ENCODE data around the gene ASIC3. TPM values are rescaled to one million over a fixed set of nuclear protein-coding genes. Genes with fewer than 3 reads are reported as not detected.
A peak's percentile ranks its signal among the peaks of the same experiment; 100 is the strongest.

The ASIC3 gene
- total and polyA plus RNA-seq, 2 of the 8 experiments (the other 6 are each of a cell fraction or from before 2014, with no cell fraction given) = 1.6 to 1.9 TPM

- WGBS, 2 experiments (ENCODE audit: extremely low coverage in 1 of 2, insufficient coverage in 1 of 2, insufficient read length in 1 of 2, insufficient replicate concordance in 2 of 2, low coverage in 1 of 2, low lambda C conversion rate in 2 of 2, missing lambda C conversion rate in 1 of 2) = 3% methylated on average over 18 of the region's 56 CpGs; no CpG with 5 or more reads in 1 of the 2 experiments
- Histone ChIP-seq H2BK20ac (ENCODE audit: low read length) (no peak overlapping the region), H4K20me1 (replicated peaks in 1 of 2; ENCODE audit: control insufficient read depth in 1 of 2, insufficient read depth in 2 of 2, low read length in 2 of 2) (peaks cover 27 to 37% of the 10 kb centered on the region in 2 experiments), H4K5ac (ENCODE audit: insufficient read length, low read depth, low read length) (no peak overlapping the region), H2BK5ac (ENCODE audit: low read depth, low read length) (no peak overlapping the region), H3K36me3 (ENCODE audit: control insufficient read depth in 2 of 4, insufficient read depth in 4 of 4, low read length in 3 of 4) (no peaks in the 10 kb centered on the region), H3K4me2 (ENCODE audit: insufficient read depth in 1 of 2, low read depth in 2 of 2, low read length in 2 of 2) (peak overlapping the region; percentile 73 to 83), H3K4me1 (replicated peaks in 1 of 4; ENCODE audit: control insufficient read depth in 3 of 4, insufficient read depth in 4 of 4, low read length in 3 of 4) (peaks cover 6 to 45% (median 29%) of the 10 kb centered on the region in 4 experiments), H3K23ac (ENCODE audit: insufficient read length) (no peak overlapping the region), H3K56ac (replicated peaks; ENCODE audit: insufficient read length, low read depth, low read length) (no peak overlapping the region), H2BK12ac (ENCODE audit: low read depth, low read length) (no peak overlapping the region), H2AFZ (ENCODE audit: low read length) (no peak overlapping the region), H4K91ac (replicated peaks; ENCODE audit: insufficient read length, low read length) (peak overlapping the region; percentile 71), H3K9ac (replicated peaks in 1 of 4; ENCODE audit: extremely low read depth in 1 of 4, low read depth in 3 of 4, low read length in 3 of 4) (peak overlapping the region; percentile 35 to 67 (median 53); a peak in 5 of 7 replicates), H3K27me3 (replicated peaks in 1 of 4; ENCODE audit: control insufficient read depth in 3 of 4, extremely low read depth in 1 of 4, insufficient read depth in 3 of 4, low read length in 3 of 4) (peaks cover 0 to 28% (median 14%) of the 10 kb centered on the region in 4 experiments; a peak in 6 of 7 replicates), H3K79me1 (ENCODE audit: low read depth, low read length) (peaks cover 5% of the 10 kb centered on the region), H3K23me2 (ENCODE audit: low read depth, low read length) (peaks cover 25% of the 10 kb centered on the region), H3K9me3 (ENCODE audit: insufficient read depth in 2 of 2, low read depth in 1 of 2, low read length in 1 of 2) (no peaks in the 10 kb centered on the region), H3K4ac (replicated peaks; ENCODE audit: insufficient read length, low read depth, low read length) (peak overlapping the region; percentile 62), H3K4me3 (ENCODE audit: extremely low read depth in 1 of 4, insufficient read depth in 2 of 4, low read depth in 3 of 4, low read length in 4 of 4) (peak overlapping the region; percentile 58 to 75 (median 66)), H2BK15ac (ENCODE audit: low read length) (no peak overlapping the region), H3K79me2 (ENCODE audit: control insufficient read depth in 1 of 2, insufficient read depth in 2 of 2, low read length in 2 of 2) (peaks cover 0 to 40% of the 10 kb centered on the region in 2 experiments; a peak in 2 of 4 replicates), H3K18ac (ENCODE audit: extremely low read depth, low read length) (peak overlapping the region; percentile 15), H3K27ac (ENCODE audit: low read depth, low read length) (no peak overlapping the region), H2AK5ac (ENCODE audit: low read depth, low read length) (no peak overlapping the region), H2BK120ac (replicated peaks; ENCODE audit: low read depth, low read length) (no peak overlapping the region), H3K14ac (ENCODE audit: insufficient read length) (no peak overlapping the region), H4K8ac (ENCODE audit: extremely low read depth, insufficient read depth, low read length) (peak overlapping the region; percentile 47)
- no peak for FAIRE-seq
- CTCF ChIA-PET (ENCODE audit: partially characterized antibody) = interaction anchor here (1.0 to 15.1 kb wide), 5 partner anchors 10 to 158 kb away, joined by 3 to 448 read pairs (median 17); no protein-coding TSS in a partner anchor
- POLR2A ChIA-PET (ENCODE audit: partially characterized antibody) = interaction anchor here (1.2 to 4.9 kb wide), 2 partner anchors 9 to 29 kb away, joined by 3 to 33 read pairs; partner anchors contain the start of gene CDK5
- peak in 1 of 2 experiments; percentile 74 for DNase-seq (ENCODE audit: low read depth in 1 of 2, low spot score in 2 of 2)
- TF ChIP-seq SAP30 (IDR thresholded peaks at IDR 0.05; ENCODE audit: insufficient read depth, insufficient replicate concordance, low read length) (no peak), KDM5A (IDR thresholded peaks at IDR 0.05; ENCODE audit: low read length) (no peak), CREB1 (IDR thresholded peaks at IDR 0.05) (no peak), FOSL1 (IDR thresholded peaks at IDR 0.05; ENCODE audit: insufficient read depth, low read depth, low read length) (no peak), EP300 (IDR thresholded peaks at IDR 0.05; ENCODE audit: borderline replicate concordance in 1 of 2, low read depth in 2 of 2, low read length in 2 of 2) (no peak), SRF (IDR thresholded peaks at IDR 0.05; ENCODE audit: low read depth, low read length) (no peak), NRF1 (IDR thresholded peaks at IDR 0.05; ENCODE audit: low read depth, low read length) (no peak), MAX (IDR thresholded peaks at IDR 0.05) (peak; percentile 81)
Observed at GRCh38 chr7:151086802-151087244, 38.5 kb downstream of the ASIC3 start.
